Peyer's patch (tissue), 4 donors: ENCODE measurements around the gene ZXDC. TPM values are rescaled to one million over a fixed set of nuclear protein-coding genes. Genes with fewer than 3 reads are reported as not detected.

Experiments
- DNase-seq, 3 donors: peaks; one replicate each; pipeline ENCODE4 v3.0.0-alpha.2; 2017 to 2019
- H3K27ac ChIP-seq, 4 donors: fragments of 200-600 bp; sonication (generic); one replicate each; pipeline ENCODE4 v1.5.1; 2016 to 2019
- H3K27me3 ChIP-seq, 2 donors: fragments of 200-600 bp; sonication (generic); one replicate each; pipeline ENCODE4 v1.5.1; 2019
- H3K36me3 ChIP-seq, 3 donors: fragments of 200-600 bp; sonication (generic); one replicate each; pipeline ENCODE4 v1.5.1; 2016 to 2019
- H3K4me1 ChIP-seq, 4 donors: fragments of 200-600 bp; sonication (generic); one replicate each; pipeline ENCODE4 v1.5.1; 2016 to 2019
- H3K4me3 ChIP-seq, 4 donors: fragments of 200-600 bp; sonication (generic); 1 replicate in 3 of 4; 2 replicates in 1 of 4; pipeline ENCODE4 v1.5.1; 2016 to 2019; ENCODE audit warnings: mild to moderate bottlenecking in 1 of 4
- H3K9me3 ChIP-seq, 4 donors: fragments of 200-600 bp; sonication (generic); one replicate each; pipeline ENCODE4 v1.5.1; 2016 to 2019; ENCODE audit warnings: mild to moderate bottlenecking in 1 of 4
- POLR2A ChIP-seq, 2 donors: fragments of 450-650 bp; IDR thresholded peaks; one replicate each; pipeline ENCODE4 v1.5.1; 2017; ENCODE audit warnings: antibody characterized with exemption in 2 of 2, mild to moderate bottlenecking in 2 of 2, moderate library complexity in 2 of 2
- total RNA-seq, 4 donors: library from RNA; depleted of rRNA; stranded (reverse); fragments of >200 nt; gene quantifications; one replicate each; pipeline ENCODE4 v1.1.0, GENCODE V29; 2016
- TF ChIP-seq, protein P1 (sequence below), 6 experiments: fragments of 450-650 bp in 4 of 6; fragments of 200-600 bp in 2 of 6; sonication (generic) in 1 of 6; IDR thresholded peaks; one replicate each; pipeline ENCODE4 v1.5.1; 2017 to 2019; ENCODE audit warnings: antibody characterized with exemption in 6 of 6, mild to moderate bottlenecking in 3 of 6, moderate library complexity in 1 of 6

The ZXDC gene
- total RNA-seq, 4 donors from 2014 or later, result 44.1 to 99.8 (median 67.5) TPM

DNA sequence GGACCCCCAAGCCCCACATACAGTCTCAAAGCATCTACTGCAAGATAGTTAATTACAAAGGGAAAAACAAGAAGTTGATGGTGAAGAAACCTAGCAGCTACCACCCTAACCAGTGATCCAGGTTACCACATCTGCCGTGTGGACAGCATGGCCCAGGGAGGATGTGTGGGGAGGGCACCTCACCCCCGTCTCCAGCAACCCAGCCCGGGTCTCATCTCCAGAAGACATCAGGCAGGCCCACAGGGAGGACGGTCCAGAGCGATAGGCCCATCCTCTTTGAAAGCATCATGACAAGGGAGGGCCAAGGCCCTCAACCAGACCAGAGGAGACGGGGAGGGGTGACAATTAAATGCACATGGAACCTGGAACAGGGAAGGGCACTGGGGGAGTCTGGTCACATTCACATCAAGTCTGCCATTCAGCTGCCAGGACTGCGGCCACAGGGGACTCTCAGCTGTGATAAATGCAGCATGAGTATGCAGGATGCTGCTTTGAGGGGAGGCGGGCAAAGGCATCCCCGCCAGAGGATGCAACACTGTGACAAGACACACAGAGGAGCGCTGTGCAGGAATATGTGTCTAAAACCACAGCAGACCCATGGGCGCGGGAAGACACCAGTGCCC is 18.8 kb downstream of the ZXDC start:
- H3K4me1 ChIP-seq, result no peaks in the 10 kb centered on the region
- no peak overlapping the region for H3K27ac ChIP-seq
- DNase-seq, result peak in 2 of 3 donors; percentile 29 to 31
- TF ChIP-seq, protein P1, sequence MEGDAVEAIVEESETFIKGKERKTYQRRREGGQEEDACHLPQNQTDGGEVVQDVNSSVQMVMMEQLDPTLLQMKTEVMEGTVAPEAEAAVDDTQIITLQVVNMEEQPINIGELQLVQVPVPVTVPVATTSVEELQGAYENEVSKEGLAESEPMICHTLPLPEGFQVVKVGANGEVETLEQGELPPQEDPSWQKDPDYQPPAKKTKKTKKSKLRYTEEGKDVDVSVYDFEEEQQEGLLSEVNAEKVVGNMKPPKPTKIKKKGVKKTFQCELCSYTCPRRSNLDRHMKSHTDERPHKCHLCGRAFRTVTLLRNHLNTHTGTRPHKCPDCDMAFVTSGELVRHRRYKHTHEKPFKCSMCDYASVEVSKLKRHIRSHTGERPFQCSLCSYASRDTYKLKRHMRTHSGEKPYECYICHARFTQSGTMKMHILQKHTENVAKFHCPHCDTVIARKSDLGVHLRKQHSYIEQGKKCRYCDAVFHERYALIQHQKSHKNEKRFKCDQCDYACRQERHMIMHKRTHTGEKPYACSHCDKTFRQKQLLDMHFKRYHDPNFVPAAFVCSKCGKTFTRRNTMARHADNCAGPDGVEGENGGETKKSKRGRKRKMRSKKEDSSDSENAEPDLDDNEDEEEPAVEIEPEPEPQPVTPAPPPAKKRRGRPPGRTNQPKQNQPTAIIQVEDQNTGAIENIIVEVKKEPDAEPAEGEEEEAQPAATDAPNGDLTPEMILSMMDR (IDR thresholded peaks at IDR 0.05), result no peak
- TF ChIP-seq POLR2A (IDR thresholded peaks at IDR 0.05), result no peak
- peaks cover 0 to 82% (median 0%) of the 10 kb centered on the region in 3 donors for H3K36me3 ChIP-seq
- no peak overlapping the region for H3K4me3 ChIP-seq
- H3K9me3 ChIP-seq, result no peaks in the 10 kb centered on the region
- no peaks in the 10 kb centered on the region for H3K27me3 ChIP-seq

DNA sequence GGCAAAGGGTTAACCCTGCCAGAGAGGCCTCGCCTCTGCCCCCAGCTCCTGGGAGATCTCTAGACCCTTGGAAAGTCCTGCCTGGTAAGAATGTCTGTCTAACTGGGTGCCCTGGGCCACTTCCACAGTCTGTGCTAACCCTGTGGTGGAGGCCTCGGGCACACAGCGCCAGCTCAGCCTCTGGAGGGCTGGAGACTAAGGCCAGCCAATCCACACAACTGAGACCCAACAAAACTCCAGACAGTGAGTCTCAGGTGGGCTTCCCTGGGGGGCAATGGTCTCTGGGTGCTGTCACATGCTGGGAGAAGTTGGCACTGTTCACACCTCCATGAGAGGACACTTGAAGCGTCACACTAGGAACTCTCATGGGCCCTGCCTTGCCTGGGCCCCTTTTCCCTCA is 19.5 kb downstream of the ZXDC start:
- no peak for TF ChIP-seq POLR2A (IDR thresholded peaks at IDR 0.05)
- TF ChIP-seq, protein P1 (IDR thresholded peaks at IDR 0.05), result no peak
- peak in 2 of 3 donors; percentile 15 to 22 for DNase-seq
- H3K9me3 ChIP-seq, result no peaks in the 10 kb centered on the region
- no peaks in the 10 kb centered on the region for H3K4me1 ChIP-seq
- H3K36me3 ChIP-seq, result peaks cover 0 to 82% (median 0%) of the 10 kb centered on the region in 3 donors
- no peak overlapping the region for H3K4me3 ChIP-seq
- H3K27me3 ChIP-seq, result no peaks in the 10 kb centered on the region
- no peak overlapping the region for H3K27ac ChIP-seq

DNA sequence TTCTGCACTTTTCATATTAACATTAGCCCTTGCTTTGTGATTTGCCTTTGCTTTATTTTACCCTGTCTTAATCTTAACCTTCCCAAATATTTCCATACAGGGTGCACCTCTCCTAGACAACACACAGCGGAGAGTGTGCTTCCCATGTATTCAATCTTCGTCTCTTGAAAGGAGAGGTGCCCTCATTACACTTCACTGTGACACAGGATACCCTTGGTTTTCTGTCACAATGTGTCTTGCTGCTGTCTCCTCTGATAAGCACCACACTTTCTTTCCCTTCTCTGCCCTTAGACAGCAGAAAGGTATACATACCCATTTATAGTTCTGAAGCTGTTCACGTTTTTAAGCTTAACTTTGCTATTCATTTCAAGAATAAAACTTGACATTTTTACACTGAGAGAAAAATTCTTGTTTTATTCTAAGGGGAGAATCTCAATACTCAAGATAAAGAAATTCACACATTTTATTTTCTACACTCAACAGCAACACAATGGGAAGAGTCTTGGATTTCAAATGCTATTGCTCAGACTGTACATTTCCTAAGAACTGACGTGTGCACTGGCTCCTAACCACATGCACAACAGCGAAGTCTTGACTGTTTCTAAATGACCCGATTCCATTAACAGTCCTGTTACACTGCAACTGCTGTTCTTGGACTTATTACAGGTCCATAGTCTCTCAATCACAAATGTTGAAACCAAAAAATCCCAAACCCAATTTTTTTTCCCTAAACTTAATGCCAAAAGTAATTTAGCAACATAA is 21.1 kb downstream of the ZXDC start:
- TF ChIP-seq POLR2A (IDR thresholded peaks at IDR 0.05), result no peak
- TF ChIP-seq, protein P1 (IDR thresholded peaks at IDR 0.05), result no peak
- Histone ChIP-seq H3K4me1 (no peaks in the 10 kb centered on the region), H3K36me3 (peaks cover 0 to 82% (median 0%) of the 10 kb centered on the region in 3 donors), H3K27ac (no peak overlapping the region), H3K9me3 (no peaks in the 10 kb centered on the region), H3K27me3 (no peaks in the 10 kb centered on the region), H3K4me3 (no peak overlapping the region)
- no peak for DNase-seq

DNA sequence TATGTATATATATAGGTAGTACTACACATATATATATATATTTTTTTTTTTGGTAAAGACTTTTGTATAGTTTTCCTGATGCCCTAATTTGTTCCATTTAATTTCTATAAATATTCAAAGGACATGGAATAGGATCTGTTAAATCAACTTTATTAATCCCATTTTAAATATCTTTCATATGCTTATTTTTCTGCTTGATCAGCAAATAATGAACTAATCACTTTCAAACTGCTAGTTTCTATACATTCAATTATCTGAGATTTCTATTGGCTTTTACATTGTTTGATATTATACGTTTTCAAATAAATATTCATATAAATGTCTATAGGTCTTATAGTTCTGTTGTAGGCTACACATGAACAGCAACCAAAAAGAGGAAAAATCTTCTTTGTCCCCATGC is 21.7 kb downstream of the ZXDC start:
- H3K9me3 ChIP-seq, result no peaks in the 10 kb centered on the region
- H3K4me1 ChIP-seq, result no peaks in the 10 kb centered on the region
- H3K27me3 ChIP-seq, result no peaks in the 10 kb centered on the region
- no peak overlapping the region for H3K27ac ChIP-seq
- DNase-seq, result no peak
- no peak overlapping the region for H3K4me3 ChIP-seq
- no peak for TF ChIP-seq POLR2A (IDR thresholded peaks at IDR 0.05)
- TF ChIP-seq, protein P1 (IDR thresholded peaks at IDR 0.05), result no peak
- H3K36me3 ChIP-seq, result peaks cover 0 to 82% (median 0%) of the 10 kb centered on the region in 3 donors

DNA sequence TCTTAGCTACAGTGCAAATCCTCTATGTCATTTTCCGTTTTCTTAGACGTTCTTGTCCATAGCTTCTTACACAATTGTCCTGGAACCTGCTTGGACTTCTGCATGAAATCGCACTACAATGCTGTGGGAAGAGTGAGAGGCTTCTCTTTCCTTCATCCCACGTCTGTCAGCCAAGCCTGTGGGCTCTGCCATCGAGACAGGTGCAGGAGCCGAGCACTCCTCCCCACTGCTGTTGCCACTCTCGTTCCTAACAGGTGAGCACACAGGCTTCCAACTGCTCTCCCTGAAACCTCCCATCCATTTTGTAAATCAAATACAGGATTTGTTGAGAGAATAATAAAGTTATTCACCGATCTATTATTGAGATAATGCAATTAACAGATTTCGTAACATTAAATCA is 23.5 kb downstream of the ZXDC start:
- Histone ChIP-seq H3K27ac (no peak overlapping the region), H3K36me3 (peaks cover 0 to 78% (median 0%) of the 10 kb centered on the region in 3 donors), H3K4me1 (no peaks in the 10 kb centered on the region), H3K9me3 (no peaks in the 10 kb centered on the region), H3K4me3 (no peak overlapping the region), H3K27me3 (no peaks in the 10 kb centered on the region)
- TF ChIP-seq, protein P1 (IDR thresholded peaks at IDR 0.05), result no peak
- TF ChIP-seq POLR2A (IDR thresholded peaks at IDR 0.05), result no peak
- DNase-seq, result no peak
